Measurements from ENCODE around the gene DNAJC22.

DNA sequence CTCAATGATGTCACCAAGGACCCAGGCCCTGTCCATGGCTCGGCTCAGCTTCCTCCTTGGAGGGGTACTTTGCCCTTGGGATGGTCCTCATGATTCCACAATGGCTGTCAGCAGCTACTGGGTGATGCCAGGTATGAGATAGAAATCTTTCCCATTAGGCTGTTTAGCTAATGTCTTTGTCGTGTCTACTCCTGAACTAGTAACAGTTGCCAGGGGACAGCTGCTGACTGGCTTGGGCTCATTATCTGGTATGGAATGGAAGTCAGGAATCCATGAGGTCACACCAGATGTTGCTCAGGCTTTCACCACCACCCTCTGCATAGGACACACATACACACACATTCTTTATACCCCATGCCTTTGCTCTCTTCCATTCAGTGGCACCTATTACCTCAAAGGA is 42.5 kb upstream of the DNAJC22 start:
- TF ChIP-seq, protein P1, sequence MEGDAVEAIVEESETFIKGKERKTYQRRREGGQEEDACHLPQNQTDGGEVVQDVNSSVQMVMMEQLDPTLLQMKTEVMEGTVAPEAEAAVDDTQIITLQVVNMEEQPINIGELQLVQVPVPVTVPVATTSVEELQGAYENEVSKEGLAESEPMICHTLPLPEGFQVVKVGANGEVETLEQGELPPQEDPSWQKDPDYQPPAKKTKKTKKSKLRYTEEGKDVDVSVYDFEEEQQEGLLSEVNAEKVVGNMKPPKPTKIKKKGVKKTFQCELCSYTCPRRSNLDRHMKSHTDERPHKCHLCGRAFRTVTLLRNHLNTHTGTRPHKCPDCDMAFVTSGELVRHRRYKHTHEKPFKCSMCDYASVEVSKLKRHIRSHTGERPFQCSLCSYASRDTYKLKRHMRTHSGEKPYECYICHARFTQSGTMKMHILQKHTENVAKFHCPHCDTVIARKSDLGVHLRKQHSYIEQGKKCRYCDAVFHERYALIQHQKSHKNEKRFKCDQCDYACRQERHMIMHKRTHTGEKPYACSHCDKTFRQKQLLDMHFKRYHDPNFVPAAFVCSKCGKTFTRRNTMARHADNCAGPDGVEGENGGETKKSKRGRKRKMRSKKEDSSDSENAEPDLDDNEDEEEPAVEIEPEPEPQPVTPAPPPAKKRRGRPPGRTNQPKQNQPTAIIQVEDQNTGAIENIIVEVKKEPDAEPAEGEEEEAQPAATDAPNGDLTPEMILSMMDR (IDR thresholded peaks at IDR 0.05) = no peak
- TF ChIP-seq ZFX (IDR thresholded peaks at IDR 0.05; ENCODE audit: borderline replicate concordance) = no peak

Data from 22Rv1 (cell line).